GM18508 (cell line): ENCODE data around the gene RAI1.

Experiments used
- ATAC-seq: cut with Tn5 transposase; IDR thresholded peaks from one replicate; pipeline ENCODE4 v1.9.1; 2021; ENCODE audit warnings: moderate number of reproducible peaks; ENCODE audit not compliant: insufficient read depth, unreplicated experiment

The RAI1 gene

DNA sequence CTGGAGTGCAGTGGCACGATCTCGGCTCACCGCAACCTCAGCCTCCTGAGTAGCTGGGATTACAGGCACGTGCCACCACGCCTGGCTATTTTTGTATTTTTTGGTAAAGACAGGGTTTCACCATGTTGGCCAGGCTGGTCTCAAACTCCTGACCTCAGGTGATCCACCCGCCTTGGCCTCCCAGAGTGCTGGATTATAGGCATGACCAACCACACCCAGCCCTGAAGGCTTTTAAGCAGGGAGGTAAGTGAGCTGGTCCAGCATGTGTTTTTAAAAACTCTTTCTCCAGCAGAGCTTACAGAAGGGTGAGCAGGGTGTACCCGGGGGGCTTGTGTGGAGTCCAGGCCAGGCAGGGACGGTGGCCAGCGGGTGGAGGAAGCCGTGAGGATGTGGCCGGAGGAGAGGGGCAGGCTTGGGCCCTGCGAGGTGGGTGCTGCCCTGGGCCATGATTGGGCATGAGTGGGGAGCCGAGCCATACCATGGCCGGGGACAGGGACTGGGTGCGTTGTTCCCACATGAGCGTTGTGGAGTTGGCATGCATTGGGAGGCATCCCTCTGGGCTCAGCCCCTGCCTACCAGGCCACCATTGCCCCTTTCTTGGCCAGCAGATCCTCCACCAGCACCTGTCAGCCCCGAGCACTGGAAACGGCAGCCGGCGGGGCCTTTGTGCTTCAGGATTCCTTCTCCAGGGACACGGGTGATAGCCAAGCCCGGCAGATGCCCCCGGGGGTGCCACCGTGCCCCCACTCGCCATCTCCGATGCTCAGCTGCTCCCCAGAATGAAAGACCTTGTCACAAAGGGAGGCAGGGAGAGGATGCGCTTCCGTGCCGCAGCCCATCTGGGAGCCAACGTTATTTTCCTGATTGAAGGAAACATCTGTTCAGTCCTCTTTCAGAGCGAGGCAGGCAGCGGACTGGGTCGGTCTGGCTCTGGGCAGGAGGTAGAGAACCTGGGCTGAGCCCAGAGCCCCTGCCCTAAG is 64.5 kb downstream of the RAI1 start:
- no peak for ATAC-seq

DNA sequence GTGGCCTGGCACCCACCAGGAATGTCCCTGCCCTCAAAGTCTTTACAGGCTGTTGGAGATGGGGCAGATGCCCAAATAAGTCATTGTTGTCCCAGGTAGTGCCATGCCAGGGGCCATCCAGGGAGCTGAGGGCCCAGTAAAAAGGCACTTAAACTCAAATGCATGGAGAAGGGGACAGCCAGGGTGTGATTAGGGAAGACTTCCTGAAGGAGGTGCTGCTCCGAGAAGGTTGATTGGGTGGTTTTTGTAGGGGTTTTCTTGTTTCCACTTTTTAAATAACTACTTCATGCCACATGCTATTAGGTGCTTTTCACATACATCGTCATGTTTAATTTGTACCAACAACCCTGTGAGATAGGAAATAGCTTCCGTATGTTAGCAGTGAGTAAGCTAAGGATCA is 66.9 kb downstream of the RAI1 start:
- no peak for ATAC-seq

DNA sequence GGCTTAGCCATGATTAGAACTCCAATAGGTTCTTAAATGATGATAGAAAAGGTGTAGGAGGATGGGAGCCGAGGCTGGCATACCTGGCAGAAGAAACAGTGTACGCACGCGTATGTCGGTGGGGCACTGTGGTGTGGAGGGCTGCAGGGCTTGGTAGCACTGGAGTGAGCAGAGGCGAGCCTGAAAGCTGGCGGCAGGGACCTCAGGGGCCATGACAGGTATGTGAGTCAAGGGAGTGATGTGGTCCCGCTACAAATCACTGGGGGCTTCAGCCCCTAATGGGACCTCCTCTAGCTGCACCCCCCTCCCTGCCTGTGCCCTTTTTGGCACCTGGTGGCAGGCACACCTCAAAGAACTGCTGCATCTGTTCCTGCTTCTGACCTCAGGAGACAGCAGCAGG is 67.3 kb downstream of the RAI1 start:
- ATAC-seq = no peak

DNA sequence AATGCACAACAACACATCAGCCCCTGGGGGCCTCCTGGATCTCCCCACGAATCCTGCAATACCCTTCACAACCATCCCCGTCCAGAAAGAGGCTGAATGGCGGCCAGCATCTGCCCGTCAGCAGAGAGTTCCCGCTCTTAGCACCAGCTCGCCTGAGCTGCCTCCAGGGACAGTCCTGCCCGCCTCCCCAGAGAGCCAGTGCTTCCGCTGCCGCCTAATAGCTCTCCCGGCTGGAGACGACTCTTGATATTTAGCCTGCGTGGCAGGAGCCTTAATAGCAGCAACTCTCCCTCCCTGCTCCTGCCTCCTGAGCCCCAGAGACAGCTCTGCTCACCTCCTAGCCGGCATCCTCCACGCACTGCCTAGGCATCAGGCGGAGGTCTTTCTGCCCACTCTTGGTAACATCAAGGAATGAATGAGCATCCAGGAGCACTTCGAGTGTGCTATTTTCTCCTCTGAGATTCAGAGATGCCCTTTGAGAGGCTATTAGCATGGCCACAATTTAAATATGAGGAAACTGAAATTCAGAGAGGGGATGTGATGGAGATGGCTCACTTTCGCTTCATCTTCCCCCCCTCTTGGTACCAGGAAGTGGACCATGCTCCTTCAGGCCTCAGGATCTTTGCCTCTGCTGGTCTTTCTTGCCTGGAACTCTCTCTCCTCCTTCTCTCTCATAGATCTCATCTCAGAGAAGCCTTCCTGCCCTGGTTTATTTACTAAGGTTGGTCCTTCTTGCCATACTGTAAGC is 67.9 kb downstream of the RAI1 start:
- ATAC-seq = no peak

DNA sequence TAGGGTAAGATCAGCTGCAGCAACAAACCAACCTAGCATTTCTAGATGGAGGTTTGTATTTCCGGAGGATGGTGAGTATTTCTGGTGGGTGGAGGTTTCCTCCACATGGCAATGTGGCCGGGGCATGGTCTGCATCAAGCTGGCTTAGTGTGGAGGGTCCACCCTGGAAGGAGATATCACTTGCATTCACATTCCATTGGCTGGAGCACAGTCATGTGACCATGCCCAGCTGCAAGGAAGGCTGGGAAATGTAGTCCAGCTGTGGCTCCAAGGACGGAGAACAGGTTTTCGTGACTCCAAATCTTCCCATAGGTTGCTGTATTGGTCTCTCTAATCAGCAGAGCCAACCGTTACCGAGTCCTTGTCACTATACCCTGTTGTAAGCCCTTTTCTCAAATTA is 68.7 kb downstream of the RAI1 start:
- no peak for ATAC-seq

DNA sequence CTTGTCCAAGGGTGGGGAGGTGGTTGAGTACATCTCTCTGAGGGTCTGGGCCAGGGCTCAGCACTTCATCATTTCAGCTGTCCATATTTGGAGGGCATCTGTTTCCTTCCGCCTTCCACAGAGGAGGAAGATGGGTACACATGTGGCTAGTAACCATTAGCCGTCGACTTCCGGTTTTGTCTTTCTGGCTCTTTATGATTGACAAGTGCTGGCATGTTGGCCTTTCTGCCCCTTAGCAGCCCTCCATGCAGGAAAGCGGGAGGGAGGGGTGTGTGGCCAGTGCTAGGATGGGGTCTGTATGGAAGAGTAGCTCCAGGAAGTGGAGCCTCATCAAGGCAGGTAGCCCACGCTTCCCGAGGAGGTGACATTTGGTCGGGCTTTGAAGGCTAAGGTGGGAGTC is 69.6 kb downstream of the RAI1 start:
- no peak for ATAC-seq

DNA sequence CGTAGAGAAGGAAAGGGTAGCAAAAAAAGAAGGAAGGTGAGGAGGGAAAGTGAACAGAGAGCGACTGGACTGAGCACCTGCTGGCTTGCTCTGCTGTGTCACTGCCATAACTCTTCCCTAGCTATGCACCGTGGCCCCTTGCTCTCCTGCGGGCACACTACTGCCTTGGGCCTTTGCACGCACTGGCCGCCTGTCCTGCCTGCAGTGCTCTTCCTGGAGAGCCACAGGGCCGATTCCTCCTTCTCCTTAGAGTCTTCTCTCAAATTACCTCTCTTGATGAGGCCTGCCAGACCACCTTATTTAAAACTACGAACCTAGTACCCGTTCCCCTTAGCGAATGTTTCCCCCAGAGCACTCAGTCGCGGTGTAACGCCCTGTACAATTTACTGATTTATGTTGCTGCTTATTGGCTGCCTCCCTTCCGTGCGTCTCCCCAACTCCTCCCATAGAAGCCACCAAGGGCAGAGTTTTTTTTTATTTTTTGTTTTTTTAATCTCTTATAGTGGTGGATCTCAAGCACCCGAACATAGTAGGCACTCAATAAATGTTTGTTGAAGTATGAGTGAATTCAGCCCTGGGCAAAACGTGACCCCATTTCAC is 70.3 kb downstream of the RAI1 start:
- ATAC-seq = no peak

DNA sequence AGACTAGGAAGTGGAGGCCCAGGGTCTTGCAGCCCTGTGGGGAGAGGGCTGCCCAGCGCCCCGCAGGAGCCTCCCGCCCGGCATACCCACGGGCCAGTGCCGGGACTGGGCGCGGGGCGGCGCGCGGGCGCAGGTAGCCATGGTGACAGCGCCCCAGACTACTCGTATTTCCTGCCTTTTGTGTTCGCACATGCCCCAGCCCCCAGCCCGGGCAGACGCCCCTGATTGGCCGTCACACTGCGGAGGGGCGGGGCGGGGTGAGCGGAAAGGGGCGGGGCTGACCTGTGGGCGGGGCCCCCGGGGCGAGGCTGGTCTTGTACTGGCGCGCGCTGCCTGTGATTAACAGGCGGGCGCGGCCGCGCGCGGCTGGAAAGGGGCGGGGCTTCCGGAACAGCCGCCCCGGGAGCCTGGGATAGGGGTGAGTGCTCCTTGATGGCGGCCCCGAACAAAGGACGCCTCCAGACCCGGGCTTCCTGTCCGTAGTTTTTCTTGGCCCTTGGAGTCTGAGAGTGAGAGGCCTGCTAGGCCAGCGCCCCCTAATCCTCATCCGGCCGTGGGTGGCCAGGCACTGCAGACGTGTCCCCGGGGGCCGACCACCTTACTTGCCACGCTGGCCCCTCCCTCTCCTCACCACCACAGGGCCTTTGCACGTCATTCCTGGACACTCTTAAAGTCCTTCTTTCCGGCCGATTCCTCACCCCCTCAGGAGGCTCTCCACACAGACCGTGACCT is 71.0 kb downstream of the RAI1 start:
- peak; percentile 54 for ATAC-seq

DNA sequence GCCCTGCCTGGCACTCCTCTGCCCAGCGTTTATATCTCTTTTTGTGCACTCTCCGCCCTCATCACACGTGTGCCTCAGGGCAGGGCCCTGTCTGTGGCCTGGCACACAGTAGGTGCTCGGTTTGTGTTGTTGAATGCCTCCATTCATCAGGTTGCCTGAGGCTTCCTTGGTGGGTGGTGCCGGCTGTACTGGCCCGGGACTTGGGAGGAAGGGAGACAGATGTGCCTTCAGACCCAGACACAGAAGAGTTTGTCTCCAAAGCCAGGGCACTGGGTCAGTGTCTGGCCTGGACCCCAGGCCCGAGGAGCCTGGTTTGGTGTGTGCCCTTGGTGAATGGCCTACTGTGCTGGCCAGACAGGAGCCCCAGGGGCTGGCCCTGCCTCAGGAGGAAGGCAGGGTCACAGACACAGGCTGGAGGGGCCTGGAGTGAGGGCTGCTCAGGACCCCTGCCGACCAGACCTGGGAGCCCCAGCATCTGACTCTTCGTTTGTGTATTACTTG is 71.6 kb downstream of the RAI1 start:
- ATAC-seq = no peak

DNA sequence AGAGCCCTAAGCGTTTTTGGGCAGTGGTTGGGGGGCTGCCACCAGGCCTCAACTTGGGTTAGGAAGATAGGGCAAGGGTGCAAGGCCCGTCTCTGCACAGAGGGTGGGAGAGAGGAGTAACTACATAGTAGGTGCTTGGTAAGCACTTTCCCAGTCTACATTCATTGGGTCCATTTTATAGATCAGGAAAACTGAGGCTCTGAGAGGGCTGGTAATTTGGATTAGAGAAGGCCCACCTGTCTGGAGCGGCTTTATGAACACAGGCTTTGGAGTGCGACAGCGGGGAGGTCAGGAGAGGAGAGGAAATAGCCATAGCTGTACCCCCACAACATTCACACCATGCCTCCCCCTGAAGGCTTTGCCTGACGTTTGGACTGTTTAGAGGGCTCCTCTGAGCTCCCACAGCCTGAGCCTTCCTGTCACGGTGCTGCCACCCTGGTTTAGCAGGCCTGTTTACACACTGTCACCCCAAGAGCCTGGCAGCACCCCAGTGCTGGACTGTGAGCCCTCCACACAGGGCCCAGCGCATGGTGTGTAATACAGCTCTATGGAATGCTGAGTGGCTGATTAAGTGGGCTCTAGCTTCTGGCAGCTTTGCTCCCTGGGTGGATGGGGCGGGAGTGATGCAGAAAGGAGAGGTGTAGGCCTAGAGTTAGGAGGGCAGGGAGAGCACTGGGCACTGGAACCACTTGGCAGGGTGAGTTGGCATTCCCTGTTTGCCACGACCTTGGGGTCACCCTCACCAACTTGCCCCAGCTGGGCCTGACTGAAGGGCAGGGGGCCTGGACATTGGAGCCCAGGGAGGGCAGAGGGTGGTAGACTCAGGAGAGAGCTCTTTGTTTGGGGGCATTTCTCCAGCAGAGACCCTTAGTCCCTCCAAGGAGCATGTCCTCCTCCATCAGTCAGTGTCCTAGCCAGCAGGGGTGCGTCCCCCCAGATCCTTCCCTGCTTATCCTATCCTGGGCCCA is 73.7 kb downstream of the RAI1 start:
- no peak for ATAC-seq

DNA sequence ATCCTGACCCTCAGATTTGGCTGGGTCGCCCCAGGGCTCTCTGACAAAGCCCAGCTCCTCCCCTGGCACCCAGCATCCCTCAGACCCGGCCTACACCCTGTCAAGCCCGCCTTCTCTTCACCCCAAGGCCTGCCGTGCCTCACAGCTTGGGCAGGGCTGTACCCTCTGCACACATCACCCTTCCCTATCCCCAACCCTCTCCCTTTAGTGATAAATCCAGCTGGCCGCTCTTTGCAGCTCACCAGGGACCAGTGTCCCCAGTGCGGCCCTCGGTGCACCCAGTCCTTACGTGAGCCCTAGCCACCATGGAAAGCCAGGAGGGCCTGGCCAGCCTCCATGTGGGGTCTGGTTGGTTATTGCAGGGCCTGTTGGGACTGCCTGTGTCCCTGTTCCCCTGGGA is 74.5 kb downstream of the RAI1 start:
- no peak for ATAC-seq

DNA sequence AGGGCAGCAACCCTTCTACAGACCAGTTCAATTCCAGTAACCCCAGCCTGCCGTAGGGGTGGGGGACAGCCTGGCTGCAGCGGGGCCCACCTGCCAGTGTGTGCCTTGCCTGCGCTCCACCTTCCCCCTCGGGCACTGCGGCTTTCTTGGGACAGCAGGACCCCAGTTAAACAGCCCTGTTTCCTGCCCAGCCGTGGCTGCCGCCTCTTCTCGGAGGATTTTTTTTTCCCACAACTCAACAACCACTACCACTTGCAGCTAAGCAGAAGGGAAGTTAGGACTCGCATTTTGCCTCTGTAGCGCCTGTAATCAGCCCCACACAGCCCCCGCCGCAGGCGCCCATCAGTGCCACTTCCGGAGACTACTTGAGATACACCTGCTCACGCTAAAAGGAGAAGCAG is 76.1 kb downstream of the RAI1 start:
- ATAC-seq = no peak

DNA sequence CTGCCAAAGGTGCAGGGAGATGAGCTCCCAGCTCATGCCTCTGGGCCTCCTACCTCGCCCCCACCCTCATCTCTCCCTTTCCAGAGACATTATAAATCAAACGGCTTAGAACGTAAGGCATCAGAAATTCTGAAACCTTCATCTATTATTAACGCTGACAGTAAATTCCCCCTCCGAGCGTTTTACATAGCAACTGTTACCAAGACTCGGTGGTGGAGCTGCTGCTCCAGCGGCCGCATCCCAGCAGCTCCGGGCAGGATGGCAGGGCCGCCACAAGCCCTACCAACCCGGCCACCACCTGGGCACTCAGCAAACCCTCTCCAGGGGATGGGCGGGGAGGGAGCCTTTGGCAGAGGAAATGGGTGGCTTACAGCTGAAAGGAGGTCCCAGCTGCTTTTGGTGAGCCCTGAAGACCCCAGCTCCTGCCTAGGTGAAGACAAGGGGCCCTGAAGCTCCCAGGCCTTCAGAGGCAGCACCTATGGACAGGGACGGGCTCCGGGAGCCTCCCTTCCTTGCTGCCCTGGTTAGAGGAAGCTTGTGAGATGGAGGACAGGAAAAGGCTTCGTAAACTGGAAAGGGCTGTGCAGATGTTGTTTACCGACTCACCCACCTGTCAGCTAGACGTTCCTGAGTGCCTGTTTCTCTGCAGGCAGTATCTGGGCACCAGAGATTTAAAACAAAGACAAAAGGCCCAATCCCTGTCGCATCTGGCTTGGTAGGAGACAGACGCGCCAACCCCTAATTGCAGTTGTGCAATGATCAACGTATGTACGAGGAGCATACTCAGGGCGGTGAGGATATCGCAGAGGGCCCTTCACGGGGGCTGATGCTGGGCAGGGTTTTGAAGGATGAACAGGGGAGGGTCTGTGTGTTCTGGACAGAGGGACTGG is 76.9 kb downstream of the RAI1 start:
- ATAC-seq = no peak

DNA sequence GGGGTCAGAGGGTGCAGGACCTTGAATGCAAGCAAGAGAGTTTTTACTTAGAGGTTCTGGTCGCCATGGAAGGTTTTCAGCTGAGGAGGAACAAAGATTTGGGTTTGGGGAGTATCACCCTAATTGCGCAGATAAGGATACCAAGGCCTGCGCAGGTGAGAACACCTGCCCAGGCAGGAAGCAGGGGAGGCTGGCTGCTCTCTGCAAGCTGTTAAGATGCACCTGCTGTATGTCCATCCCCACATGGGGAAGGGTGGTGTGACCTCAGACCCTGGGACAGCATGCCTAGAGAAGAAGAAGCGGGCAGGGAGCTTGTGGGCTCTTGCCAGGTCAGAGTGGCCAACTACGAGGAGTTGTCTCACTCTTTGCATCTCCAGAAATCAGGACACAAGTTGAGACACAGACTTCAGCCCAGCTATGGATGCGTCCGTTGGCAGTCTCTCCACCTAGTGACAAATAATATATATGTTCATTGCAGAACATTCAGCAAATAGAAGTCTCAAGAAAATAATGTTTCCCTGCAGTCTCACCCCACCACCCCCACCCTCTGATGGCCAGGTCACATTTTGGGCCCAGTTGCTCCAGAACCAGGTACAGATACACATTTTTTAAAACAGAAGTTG is 77.8 kb downstream of the RAI1 start:
- ATAC-seq = no peak

DNA sequence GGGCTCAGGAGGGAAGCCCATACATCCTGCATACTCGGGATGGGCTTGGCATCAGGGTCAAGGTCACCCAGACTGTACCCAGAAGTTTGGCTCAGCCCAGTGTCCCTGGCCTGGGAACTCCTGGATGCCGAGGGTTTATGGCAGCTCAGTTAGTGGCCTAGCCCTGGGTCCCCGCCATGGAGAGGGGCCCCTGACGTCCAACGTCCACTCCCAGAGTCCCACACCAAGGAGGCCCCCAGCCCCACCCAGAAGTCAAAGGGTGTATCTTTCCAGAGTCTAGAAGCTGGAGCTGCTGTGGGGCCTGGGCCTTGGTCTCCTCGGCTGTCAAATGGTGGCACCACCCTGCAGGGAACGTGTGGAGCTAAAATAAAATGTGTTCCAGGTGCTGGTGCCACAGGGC is 79.1 kb downstream of the RAI1 start:
- ATAC-seq = no peak

DNA sequence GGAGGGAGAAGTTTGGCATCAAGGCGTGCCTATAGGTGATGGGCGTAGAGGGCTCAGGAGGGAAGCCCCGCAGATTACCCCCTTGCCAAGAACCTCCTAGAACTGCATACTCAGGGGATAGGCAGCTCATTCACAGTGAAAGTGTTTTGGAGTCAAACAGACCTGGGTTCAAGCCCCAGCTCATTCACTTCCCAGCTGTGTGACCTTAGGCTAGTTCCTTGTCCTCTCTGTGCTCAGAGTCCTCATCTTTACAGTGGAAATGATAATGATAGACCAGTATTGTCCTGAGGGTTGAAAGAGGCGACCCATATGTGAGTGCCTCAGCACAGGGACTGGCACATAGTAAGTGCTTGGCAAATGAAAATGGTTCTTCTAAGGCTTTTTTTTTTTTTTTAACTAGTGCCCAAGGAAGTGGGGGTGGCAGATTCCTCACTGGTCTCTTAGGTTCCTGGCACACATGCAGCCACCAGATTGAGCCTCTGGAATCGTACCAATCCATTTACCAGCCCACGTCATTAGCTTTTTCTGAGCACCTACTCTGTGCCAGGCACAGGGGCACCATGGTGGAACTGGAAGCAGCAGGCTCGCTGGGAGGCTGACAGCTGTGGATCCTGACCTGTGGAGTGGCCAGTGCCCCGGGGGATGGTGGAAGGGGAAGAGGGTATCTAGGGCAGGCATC is 79.8 kb downstream of the RAI1 start:
- no peak for ATAC-seq
